ENCODE data around the gene KLHL29. TPM values are rescaled to one million over a fixed set of nuclear protein-coding genes. Genes with fewer than 3 reads are reported as not detected.

Gene KLHL29
- total RNA-seq, 1 donor from 2014 or later, result 36.5 TPM

GRCh38 chr2:23657934-23658333 is 273.0 kb downstream of the KLHL29 start:
- Mint-ChIP-seq H3K27ac (ENCODE audit: unreplicated experiment) (no peak overlapping the region), H3K36me3 (ENCODE audit: unreplicated experiment) (peaks cover 5% of the 10 kb centered on the region), H3K4me3 (ENCODE audit: unreplicated experiment) (no peak overlapping the region), H3K4me1 (ENCODE audit: low read depth, unreplicated experiment) (peaks cover 10% of the 10 kb centered on the region), H3K9me3 (ENCODE audit: unreplicated experiment) (peaks cover 14% of the 10 kb centered on the region), H3K27me3 (ENCODE audit: unreplicated experiment) (peaks cover 13% of the 10 kb centered on the region)
- TF ChIP-seq, protein P1, sequence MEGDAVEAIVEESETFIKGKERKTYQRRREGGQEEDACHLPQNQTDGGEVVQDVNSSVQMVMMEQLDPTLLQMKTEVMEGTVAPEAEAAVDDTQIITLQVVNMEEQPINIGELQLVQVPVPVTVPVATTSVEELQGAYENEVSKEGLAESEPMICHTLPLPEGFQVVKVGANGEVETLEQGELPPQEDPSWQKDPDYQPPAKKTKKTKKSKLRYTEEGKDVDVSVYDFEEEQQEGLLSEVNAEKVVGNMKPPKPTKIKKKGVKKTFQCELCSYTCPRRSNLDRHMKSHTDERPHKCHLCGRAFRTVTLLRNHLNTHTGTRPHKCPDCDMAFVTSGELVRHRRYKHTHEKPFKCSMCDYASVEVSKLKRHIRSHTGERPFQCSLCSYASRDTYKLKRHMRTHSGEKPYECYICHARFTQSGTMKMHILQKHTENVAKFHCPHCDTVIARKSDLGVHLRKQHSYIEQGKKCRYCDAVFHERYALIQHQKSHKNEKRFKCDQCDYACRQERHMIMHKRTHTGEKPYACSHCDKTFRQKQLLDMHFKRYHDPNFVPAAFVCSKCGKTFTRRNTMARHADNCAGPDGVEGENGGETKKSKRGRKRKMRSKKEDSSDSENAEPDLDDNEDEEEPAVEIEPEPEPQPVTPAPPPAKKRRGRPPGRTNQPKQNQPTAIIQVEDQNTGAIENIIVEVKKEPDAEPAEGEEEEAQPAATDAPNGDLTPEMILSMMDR (IDR thresholded peaks at IDR 0.05; ENCODE audit: partially characterized antibody, unreplicated experiment), result no peak
- no peak for DNase-seq

- no peak for DNase-seq
- TF ChIP-seq, protein P1 (IDR thresholded peaks at IDR 0.05; ENCODE audit: partially characterized antibody, unreplicated experiment), result no peak
- peaks cover 10% of the 10 kb centered on the region for H3K4me1 Mint-ChIP-seq (ENCODE audit: low read depth, unreplicated experiment)
- H3K27me3 Mint-ChIP-seq (ENCODE audit: unreplicated experiment), result peaks cover 13% of the 10 kb centered on the region
- peaks cover 12% of the 10 kb centered on the region for H3K9me3 Mint-ChIP-seq (ENCODE audit: unreplicated experiment)
- H3K36me3 Mint-ChIP-seq (ENCODE audit: unreplicated experiment), result no peaks in the 10 kb centered on the region
- H3K4me3 Mint-ChIP-seq (ENCODE audit: unreplicated experiment), result no peak overlapping the region
- H3K27ac Mint-ChIP-seq (ENCODE audit: unreplicated experiment), result no peak overlapping the region
These were observed 273.5 kb downstream of the KLHL29 start for GRCh38 chr2:23658466-23658942.

DNA sequence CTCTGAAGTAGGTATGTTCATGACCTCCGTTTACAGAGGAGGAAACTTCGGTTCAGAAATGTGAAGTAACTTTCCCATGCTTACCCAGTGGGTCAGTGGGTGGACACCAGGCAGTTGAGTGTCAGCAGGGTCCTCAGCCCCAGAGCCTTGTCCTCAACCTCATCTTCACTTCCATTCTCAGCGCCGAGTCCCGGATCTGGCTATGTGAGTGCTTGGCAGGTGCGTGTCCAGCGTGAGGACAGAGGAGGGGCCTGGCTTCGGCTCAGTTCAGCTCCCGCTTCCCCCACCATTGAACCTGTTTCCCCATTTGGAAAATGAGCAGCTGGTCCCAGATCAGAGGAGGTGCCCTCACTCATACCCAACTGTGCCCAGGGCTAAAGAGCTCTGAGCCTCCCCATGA is 274.3 kb downstream of the KLHL29 start:
- Mint-ChIP-seq H3K36me3 (ENCODE audit: unreplicated experiment) (no peaks in the 10 kb centered on the region), H3K27ac (ENCODE audit: unreplicated experiment) (no peak overlapping the region), H3K4me1 (ENCODE audit: low read depth, unreplicated experiment) (peaks cover 10% of the 10 kb centered on the region), H3K4me3 (ENCODE audit: unreplicated experiment) (no peak overlapping the region), H3K27me3 (ENCODE audit: unreplicated experiment) (peaks cover 13% of the 10 kb centered on the region), H3K9me3 (ENCODE audit: unreplicated experiment) (peaks cover 10% of the 10 kb centered on the region)
- TF ChIP-seq, protein P1 (IDR thresholded peaks at IDR 0.05; ENCODE audit: partially characterized antibody, unreplicated experiment), result no peak
- no peak for DNase-seq

- Mint-ChIP-seq H3K4me1 (ENCODE audit: low read depth, unreplicated experiment) (peaks cover 10% of the 10 kb centered on the region), H3K27ac (ENCODE audit: unreplicated experiment) (no peak overlapping the region), H3K9me3 (ENCODE audit: unreplicated experiment) (peaks cover 10% of the 10 kb centered on the region), H3K4me3 (ENCODE audit: unreplicated experiment) (no peak overlapping the region), H3K27me3 (ENCODE audit: unreplicated experiment) (peaks cover 13% of the 10 kb centered on the region), H3K36me3 (ENCODE audit: unreplicated experiment) (no peaks in the 10 kb centered on the region)
- DNase-seq, result no peak
- TF ChIP-seq, protein P1 (IDR thresholded peaks at IDR 0.05; ENCODE audit: partially characterized antibody, unreplicated experiment), result no peak
These were observed 274.8 kb downstream of the KLHL29 start for GRCh38 chr2:23659773-23660172.

- TF ChIP-seq, protein P1 (IDR thresholded peaks at IDR 0.05; ENCODE audit: partially characterized antibody, unreplicated experiment), result no peak
- peaks cover 13% of the 10 kb centered on the region for H3K27me3 Mint-ChIP-seq (ENCODE audit: unreplicated experiment)
- DNase-seq, result no peak
- peaks cover 9% of the 10 kb centered on the region for H3K9me3 Mint-ChIP-seq (ENCODE audit: unreplicated experiment)
- peaks cover 10% of the 10 kb centered on the region for H3K4me1 Mint-ChIP-seq (ENCODE audit: low read depth, unreplicated experiment)
- H3K27ac Mint-ChIP-seq (ENCODE audit: unreplicated experiment), result no peak overlapping the region
- H3K36me3 Mint-ChIP-seq (ENCODE audit: unreplicated experiment), result no peaks in the 10 kb centered on the region
- H3K4me3 Mint-ChIP-seq (ENCODE audit: unreplicated experiment), result no peak overlapping the region
These were observed 275.3 kb downstream of the KLHL29 start for GRCh38 chr2:23660237-23660636.
